Small intestine (tissue), 7 donors: ENCODE results near the gene IL17C. TPM values are rescaled to one million over a fixed set of nuclear protein-coding genes. Genes with fewer than 3 reads are reported as not detected.

Source experiments
- DNase-seq, 2 donors: peaks; one replicate each; pipeline versions ENCODE4 v3.0.0 to v3.0.0-alpha.2; 2013
- FAIRE-seq: peaks from 2 replicates; lab custom pipeline; 2012; peaks lifted over from hg19 to GRCh38; lab: Jason Lieb, UNC
- H3K27ac ChIP-seq, 3 donors: one replicate each; pipeline ENCODE4 v1.5.1; 2013; ENCODE audit warnings: low read length in 2 of 3, mild to moderate bottlenecking in 2 of 3, control low read depth in 1 of 3, inconsistent platforms in 1 of 3, low read depth in 1 of 3, moderate library complexity in 1 of 3
- H3K27me3 ChIP-seq, 3 donors: one replicate each; pipeline ENCODE4 v1.6.1; 2013; ENCODE audit warnings: low read length in 3 of 3, inconsistent platforms in 1 of 3; ENCODE audit not compliant: control insufficient read depth in 3 of 3, insufficient read depth in 3 of 3
- H3K36me3 ChIP-seq, 3 donors: one replicate each; pipeline ENCODE4 v1.6.1; 2013; ENCODE audit warnings: low read length in 3 of 3, inconsistent platforms in 1 of 3, low read depth in 1 of 3, mild to moderate bottlenecking in 1 of 3, moderate library complexity in 1 of 3; ENCODE audit not compliant: control insufficient read depth in 3 of 3, insufficient read depth in 2 of 3
- H3K4me1 ChIP-seq, 3 donors: one replicate each; pipeline ENCODE4 v1.6.1; 2013; ENCODE audit warnings: low read length in 2 of 3, inconsistent platforms in 1 of 3, low read depth in 1 of 3, mild to moderate bottlenecking in 1 of 3, moderate library complexity in 1 of 3; ENCODE audit not compliant: control insufficient read depth in 3 of 3, insufficient read depth in 2 of 3
- H3K4me3 ChIP-seq, 3 donors: one replicate each; pipeline ENCODE4 v1.5.1; 2013; ENCODE audit warnings: low read length in 3 of 3, control low read depth in 1 of 3, inconsistent platforms in 1 of 3, low read depth in 1 of 3, mild to moderate bottlenecking in 1 of 3, moderate library complexity in 1 of 3
- H3K9me3 ChIP-seq, 2 donors: one replicate each; pipeline ENCODE4 v1.6.1; 2013; ENCODE audit warnings: low read depth in 1 of 2, low read length in 1 of 2; ENCODE audit not compliant: control insufficient read depth in 2 of 2, insufficient read depth in 1 of 2
- WGBS, 3 donors: extraction: QIAGEN DNeasy Blood & Tissue Kit; methylation state at CpG; one replicate each; pipeline ENCODE4 v1.1.7; 2013; 5-methylcytosine and 5-hydroxymethylcytosine counted together
- polyA plus RNA-seq, 4 donors: library from polyadenylated mRNA; stranded (reverse) in 3 of 4; unstranded in 1 of 4; fragments of 200-250 nt in 3 of 4; fragments of 120-200 nt in 1 of 4; gene quantifications; one replicate each; pipeline versions ENCODE4 v1.2.1 to v1.2.3, GENCODE V29; 2013
- donor health status: healthy with polysubstance abuse.
- donor health status: control.
- donor health status: control.
- donor health status: Bipolar disorder and iron deficiency.
- donor health status: healthy.

IL17C gene
- polyA plus RNA-seq, 4 donors = 0.19 TPM; not detected in 3

GRCh38 chr16:88595921-88596320 lies 42.5 kb upstream of the IL17C start:
- 91 to 92% (median 92%) methylated on average over 10 of the region's 10 CpGs for WGBS, 3 donors
- DNase-seq = no peak
- FAIRE-seq = no peak
- no peak overlapping the region for H3K27ac ChIP-seq
- H3K9me3 ChIP-seq = no peaks in the 10 kb centered on the region
- no peak overlapping the region for H3K4me3 ChIP-seq
- no peaks in the 10 kb centered on the region for H3K27me3 ChIP-seq
- H3K36me3 ChIP-seq = peaks cover 8 to 67% (median 14%) of the 10 kb centered on the region in 3 donors
- H3K4me1 ChIP-seq = no peaks in the 10 kb centered on the region

- FAIRE-seq (no peak), DNase-seq (no peak)
- Histone ChIP-seq H3K9me3 (no peaks in the 10 kb centered on the region), H3K27me3 (no peaks in the 10 kb centered on the region), H3K27ac (no peak overlapping the region), H3K4me3 (no peak overlapping the region), H3K36me3 (peaks cover 10 to 68% (median 18%) of the 10 kb centered on the region in 3 donors), H3K4me1 (no peaks in the 10 kb centered on the region)
- WGBS, 3 donors = 76 to 84% (median 81%) methylated on average over 3 of the region's 3 CpGs
Observed at GRCh38 chr16:88596483-88596882, 41.9 kb upstream of the IL17C start.

- WGBS, 3 donors = 80 to 81% (median 80%) methylated on average over 21 of the region's 21 CpGs
- no peak for FAIRE-seq
Observed at GRCh38 chr16:88597856-88598491, 40.4 kb upstream of the IL17C start.

GRCh38 chr16:88599092-88599733 lies 39.2 kb upstream of the IL17C start:
- Histone ChIP-seq H3K9me3 (no peaks in the 10 kb centered on the region), H3K4me1 (no peaks in the 10 kb centered on the region), H3K27ac (peak overlapping the region in 1 of 3 donors; percentile 81), H3K27me3 (no peaks in the 10 kb centered on the region), H3K4me3 (no peak overlapping the region), H3K36me3 (peaks cover 7 to 73% (median 24%) of the 10 kb centered on the region in 3 donors)
- DNase-seq = peak in 1 of 2 donors; percentile 5
- 77 to 91% (median 87%) methylated on average over 14 of the region's 14 CpGs for WGBS, 3 donors
- FAIRE-seq = no peak

More at GRCh38 chr16:88597856-88598491, 40.4 kb upstream of the IL17C start:
- DNase-seq = no peak
- no peaks in the 10 kb centered on the region for H3K27me3 ChIP-seq
- H3K27ac ChIP-seq = no peak overlapping the region
- H3K4me3 ChIP-seq = no peak overlapping the region
- H3K4me1 ChIP-seq = no peaks in the 10 kb centered on the region
- peaks cover 10 to 74% (median 24%) of the 10 kb centered on the region in 3 donors for H3K36me3 ChIP-seq
- H3K9me3 ChIP-seq = no peaks in the 10 kb centered on the region

GRCh38 chr16:88599825-88600538 lies 38.4 kb upstream of the IL17C start:
- Histone ChIP-seq H3K27me3 (no peaks in the 10 kb centered on the region), H3K4me1 (no peaks in the 10 kb centered on the region), H3K4me3 (no peak overlapping the region), H3K36me3 (peaks cover 9 to 75% (median 28%) of the 10 kb centered on the region in 3 donors), H3K27ac (peak overlapping the region in 1 of 3 donors; percentile 64), H3K9me3 (no peaks in the 10 kb centered on the region)
- DNase-seq (no peak), FAIRE-seq (no peak)
- WGBS, 3 donors = 86 to 92% (median 87%) methylated on average over 25 of the region's 25 CpGs

- Histone ChIP-seq H3K4me3 (no peak overlapping the region), H3K27ac (no peak overlapping the region), H3K36me3 (peaks cover 9 to 77% (median 28%) of the 10 kb centered on the region in 3 donors), H3K9me3 (no peaks in the 10 kb centered on the region), H3K4me1 (no peaks in the 10 kb centered on the region), H3K27me3 (no peaks in the 10 kb centered on the region)
- WGBS, 3 donors = 95 to 96% (median 95%) methylated on average over 6 of the region's 6 CpGs
- DNase-seq (no peak), FAIRE-seq (no peak)
Observed at GRCh38 chr16:88600539-88600896, 37.9 kb upstream of the IL17C start.

- H3K27ac ChIP-seq = no peak overlapping the region
- 92 to 96% (median 93%) methylated on average over 9 of the region's 9 CpGs for WGBS, 3 donors
- FAIRE-seq = no peak
Observed at GRCh38 chr16:88601313-88602036, 36.9 kb upstream of the IL17C start.

GRCh38 chr16:88602091-88602490 lies 36.3 kb upstream of the IL17C start:
- Histone ChIP-seq H3K4me1 (no peaks in the 10 kb centered on the region), H3K27ac (no peak overlapping the region), H3K9me3 (no peaks in the 10 kb centered on the region), H3K36me3 (peaks cover 9 to 88% (median 36%) of the 10 kb centered on the region in 3 donors), H3K27me3 (no peaks in the 10 kb centered on the region), H3K4me3 (no peak overlapping the region)
- DNase-seq = no peak
- FAIRE-seq = no peak
- 84 to 90% (median 89%) methylated on average over 7 of the region's 7 CpGs for WGBS, 3 donors

More at GRCh38 chr16:88601313-88602036, 36.9 kb upstream of the IL17C start:
- Histone ChIP-seq H3K9me3 (no peaks in the 10 kb centered on the region), H3K4me1 (no peaks in the 10 kb centered on the region), H3K27me3 (no peaks in the 10 kb centered on the region), H3K4me3 (no peak overlapping the region), H3K36me3 (peaks cover 9 to 82% (median 34%) of the 10 kb centered on the region in 3 donors)
- DNase-seq = no peak
